Fibroblast of peridontal ligament (primary cell): ENCODE measurements around the gene KANK4.
"Not testable (repeated sequence)": the region's sequence is repeated elsewhere in the genome, so short reads cannot be mapped to it uniquely, and the experiment has no call there.

Experiments
- DNase-seq: peaks from one replicate; pipeline ENCODE4 v3.0.0-alpha.2; 2010; ENCODE audit errors: extremely low read depth

Gene KANK4

GRCh38 chr1:62271948-62272728, 47.1 kb downstream of the KANK4 start:
- DNase-seq: no peak

GRCh38 chr1:62271134-62271533, 48.1 kb downstream of the KANK4 start:
- DNase-seq: no peak

DNA sequence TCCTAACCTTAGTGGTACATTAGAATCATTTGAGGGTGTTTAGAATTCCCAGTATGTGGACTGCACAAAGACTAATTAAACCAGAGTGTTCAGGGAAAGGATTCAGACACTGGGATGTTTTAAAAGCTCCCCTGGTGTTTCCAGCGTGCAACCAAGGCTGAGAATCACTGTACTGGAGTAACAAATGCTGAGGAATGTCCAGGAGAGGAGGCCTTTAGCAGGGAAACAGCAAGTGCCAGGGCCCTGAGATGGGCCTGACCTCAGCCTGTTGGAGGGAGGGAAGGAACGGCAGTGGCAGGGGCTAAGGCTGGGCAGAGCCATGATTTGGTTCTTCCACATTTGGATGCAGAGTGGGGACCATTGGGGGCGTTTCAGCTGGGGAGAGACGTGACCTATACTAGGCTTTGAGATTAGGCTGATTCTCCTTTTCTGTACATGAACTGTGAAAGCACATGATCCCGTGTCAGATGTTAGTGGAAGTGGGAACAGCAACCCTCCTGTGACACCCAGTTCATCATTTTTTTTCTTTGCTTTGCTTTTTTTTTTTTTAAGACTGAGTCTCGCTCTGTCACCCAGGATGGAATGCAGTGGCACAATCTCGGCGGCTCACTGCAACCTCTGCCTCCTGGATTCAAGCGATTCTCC, 49.3 kb downstream of the KANK4 start:
- no peak for DNase-seq

- DNase-seq: no peak
These were observed 49.8 kb downstream of the KANK4 start for GRCh38 chr1:62269439-62269838.

GRCh38 chr1:62268315-62268714, 50.9 kb downstream of the KANK4 start:
- DNase-seq: no peak

- DNase-seq: no peak
These were observed 53.0 kb downstream of the KANK4 start for GRCh38 chr1:62265956-62266935.

- DNase-seq: no peak
These were observed 55.4 kb downstream of the KANK4 start for GRCh38 chr1:62263814-62264353.

DNA sequence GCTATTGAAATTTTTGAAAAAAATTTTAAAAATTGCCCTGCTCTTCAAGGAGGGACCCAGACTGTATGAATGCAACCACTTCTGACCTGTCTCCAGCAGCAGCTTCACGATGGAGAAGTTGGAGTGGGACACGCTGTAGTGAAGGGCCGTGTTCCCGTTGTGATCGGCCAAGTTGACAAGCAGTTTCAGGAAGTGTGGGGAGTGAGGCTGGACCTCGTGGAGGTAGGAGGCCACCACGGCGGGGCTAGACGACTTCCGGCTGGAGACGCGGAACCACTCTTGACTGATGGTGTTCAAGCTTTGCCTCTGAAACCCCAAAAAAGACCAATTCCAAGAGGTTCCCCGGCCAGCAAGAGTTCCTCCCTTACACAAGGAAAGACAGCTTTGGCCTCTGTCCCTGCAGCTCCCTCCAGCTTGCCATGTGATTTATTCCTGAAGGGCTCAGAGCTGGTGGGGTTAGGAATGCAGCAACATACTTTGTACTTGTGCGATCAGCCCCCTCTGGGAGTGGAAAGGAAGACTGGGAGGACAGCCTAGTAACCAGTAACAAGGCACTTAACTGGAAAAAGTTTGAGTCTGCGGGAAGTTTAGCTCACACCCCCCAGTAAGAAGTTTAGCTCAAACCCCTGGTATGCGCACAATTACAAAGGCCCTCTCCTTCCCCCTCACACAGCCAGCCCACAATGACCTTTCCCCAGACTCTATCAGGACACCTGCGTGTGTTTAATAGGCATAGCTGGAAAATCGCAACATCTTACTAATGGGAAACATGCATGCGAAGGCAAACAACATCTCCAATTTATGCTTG, 56.0 kb downstream of the KANK4 start:
- no peak for DNase-seq

GRCh38 chr1:62260688-62261087, 58.5 kb downstream of the KANK4 start:
- no peak for DNase-seq

DNA sequence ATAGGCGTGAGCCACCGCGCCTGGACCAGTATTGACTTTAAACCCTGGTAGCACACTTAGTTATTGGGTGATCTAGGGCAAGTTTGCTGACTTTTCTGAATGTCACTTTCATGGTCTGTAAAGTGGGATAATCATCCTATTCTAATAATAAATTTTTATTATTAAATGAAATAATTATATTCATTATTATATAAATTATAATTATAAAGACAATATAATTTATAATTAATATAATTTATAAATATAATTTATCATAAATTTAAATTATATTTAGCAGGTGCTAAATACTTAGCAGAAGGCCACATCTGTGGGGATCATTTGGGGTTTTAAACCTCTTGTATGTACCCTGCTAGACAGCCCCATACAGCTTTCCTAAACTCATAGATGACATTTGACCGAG, 59.7 kb downstream of the KANK4 start:
- no peak for DNase-seq

DNA sequence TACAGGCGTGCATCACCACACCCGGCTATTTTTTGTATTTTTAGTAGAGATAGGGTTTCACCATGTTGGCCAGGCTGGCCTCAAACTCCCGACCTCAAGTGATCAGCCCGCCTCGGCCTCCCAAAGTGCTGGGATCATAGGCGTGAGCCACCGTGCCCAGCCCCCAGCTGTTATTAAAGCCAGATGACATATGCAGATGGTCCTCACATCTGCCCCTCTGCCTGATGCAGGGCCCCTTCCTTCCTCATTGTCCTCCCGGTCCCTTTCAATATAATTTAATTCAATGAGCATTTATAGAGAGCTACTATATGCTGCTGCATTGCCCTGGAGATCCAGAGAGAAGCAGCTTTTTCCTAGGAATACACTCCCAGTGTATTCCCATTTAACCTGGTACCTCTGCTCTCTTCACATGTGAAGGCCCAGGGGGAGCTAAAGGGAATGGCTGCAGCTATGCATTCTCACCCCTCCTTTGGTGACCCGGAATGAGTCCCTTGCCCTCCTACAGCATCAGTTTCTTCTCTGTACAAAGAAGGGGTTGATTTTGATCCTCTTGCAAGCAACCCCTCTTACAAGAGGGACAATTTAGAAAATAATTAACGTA, 69.0 kb downstream of the KANK4 start:
- no peak for DNase-seq

DNA sequence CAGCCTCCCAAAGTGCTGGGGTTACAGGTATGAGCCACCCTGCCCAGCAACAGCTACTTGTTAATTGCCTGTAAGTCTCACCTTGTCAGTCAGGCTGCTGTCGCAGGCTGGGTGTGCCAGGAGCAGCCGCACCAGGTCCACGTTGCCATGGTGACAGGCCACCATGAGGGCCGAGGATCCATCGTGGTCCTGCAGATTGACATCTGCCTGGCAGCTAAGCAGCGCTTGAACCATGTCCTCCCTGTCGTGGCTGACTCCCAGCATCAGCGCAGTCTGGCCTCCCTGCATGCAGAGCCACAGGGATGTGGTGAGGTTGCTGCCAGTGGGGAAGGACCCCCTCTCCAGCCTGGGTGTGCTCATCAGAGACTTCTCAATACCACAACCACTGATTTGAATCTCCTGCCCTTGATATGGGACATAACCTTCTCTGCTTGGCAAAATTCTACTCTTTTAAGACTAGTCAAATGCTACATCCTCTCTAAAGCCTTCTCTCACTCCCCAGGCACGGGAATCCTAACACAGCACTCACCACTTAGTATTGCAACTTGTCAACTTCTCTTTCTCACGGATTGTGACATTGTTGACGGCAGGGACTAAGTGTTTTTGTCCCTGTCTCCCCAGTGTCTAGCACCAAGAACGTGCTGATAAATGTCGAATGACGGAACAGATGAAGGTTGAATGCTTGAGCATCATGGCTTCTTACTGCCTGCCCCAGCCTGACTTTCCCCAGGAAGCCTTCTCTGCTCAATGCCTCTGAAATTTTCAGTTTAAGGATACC, 71.7 kb downstream of the KANK4 start:
- DNase-seq: no peak

DNA sequence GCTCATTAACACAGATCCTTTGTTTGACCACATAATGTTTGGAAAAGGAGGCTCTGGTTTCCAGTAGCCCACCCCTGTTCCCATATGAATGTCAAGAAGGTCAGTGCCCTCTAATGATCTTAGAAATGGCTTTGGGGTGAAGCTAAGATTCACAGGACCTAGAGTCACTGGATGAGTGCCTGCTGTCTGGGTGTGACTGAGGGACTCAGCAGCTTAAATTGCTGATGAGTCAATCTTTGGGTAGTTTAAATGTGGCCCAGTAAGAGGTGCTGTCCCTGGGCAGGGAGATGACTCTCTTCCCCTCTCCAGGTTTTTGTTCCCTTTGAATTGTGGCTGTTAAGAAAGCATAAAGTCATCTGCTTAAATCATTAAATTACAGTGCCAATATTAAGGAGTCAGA, 74.0 kb downstream of the KANK4 start:
- DNase-seq: no peak

- not testable (repeated sequence) for DNase-seq
These were observed 74.9 kb downstream of the KANK4 start for GRCh38 chr1:62244380-62244779.

GRCh38 chr1:62241371-62242131, 77.7 kb downstream of the KANK4 start:
- DNase-seq: no peak

- no peak for DNase-seq
These were observed 78.4 kb downstream of the KANK4 start for GRCh38 chr1:62240651-62241370.

DNA sequence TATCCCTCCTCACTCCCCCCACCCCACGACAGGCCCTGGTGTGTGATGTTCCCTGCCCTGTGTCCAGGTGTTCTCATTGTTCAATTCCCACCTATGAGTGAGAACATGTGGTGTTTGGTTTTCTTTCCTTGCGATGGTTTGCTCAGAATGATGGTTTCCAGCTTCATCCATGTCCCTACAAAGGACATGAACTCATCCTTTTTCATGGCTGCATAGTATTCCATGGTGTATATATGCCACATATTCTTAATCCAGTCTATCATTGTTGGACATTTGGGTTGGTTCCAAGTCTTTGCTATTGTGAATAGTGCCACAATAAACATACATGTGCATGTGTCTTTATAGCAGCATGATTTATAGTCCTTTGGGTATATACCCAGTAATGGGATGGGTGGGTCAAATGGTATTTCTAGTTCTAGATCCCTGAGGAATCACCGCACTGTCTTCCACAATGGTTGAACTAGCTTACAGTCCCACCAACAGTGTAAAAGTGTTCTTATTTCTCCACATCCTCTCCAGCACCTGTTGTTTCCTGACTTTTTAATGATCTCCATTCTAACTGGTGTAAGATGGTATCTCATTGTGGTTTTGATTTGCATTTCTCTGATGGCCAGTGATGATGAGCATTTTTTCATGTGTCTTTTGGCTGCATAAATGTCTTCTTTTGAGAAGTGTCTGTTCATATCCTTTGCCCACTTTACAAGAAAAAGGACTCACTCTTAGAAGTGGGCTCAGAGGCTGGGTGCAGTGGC, 79.4 kb downstream of the KANK4 start:
- DNase-seq: not testable (repeated sequence)

DNA sequence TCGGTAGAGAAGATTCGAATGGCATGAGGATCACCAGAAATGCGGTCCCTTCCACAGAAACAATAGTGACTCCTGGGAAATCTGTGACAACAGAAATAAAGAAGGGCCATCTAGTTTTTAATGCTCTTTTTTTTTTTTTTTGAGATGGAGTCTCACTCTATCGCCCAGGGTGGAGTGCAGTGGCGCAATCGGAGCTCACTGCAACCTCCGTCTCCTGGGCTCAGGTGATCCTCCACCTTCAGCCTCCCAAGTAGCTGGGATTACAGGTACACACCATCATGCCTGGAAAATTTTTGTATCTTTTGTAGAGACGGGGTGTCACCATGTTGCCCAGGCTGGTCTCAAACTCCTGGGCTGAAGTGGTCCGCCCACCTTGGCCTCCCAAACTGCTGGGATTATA, 80.7 kb downstream of the KANK4 start:
- no peak for DNase-seq
